ENCODE results near the gene FRMD4B. TPM values are rescaled to one million over a fixed set of nuclear protein-coding genes. Genes with fewer than 3 reads are reported as not detected.

The FRMD4B gene
- total and polyA plus RNA-seq, 10 of the 15 experiments (the other 5 are each of a cell fraction or from before 2014, with no cell fraction given) = 3.9 to 11.4 (median 8.0) TPM

GRCh38 chr3:69313251-69313650, 72.6 kb downstream of the FRMD4B start:
- H3K36me3 ChIP-seq (ENCODE audit: control insufficient read depth in 2 of 2, insufficient read depth in 2 of 2, low read length in 1 of 2) = no peaks in the 10 kb centered on the region
- 25% methylated on average over 4 of the region's 4 CpGs for WGBS (ENCODE audit: insufficient coverage, insufficient replicate concordance, low lambda C conversion rate, missing lambda C conversion rate)
- no peak overlapping the region for H3K27ac ChIP-seq (ENCODE audit: control insufficient read depth, insufficient read depth)
- TF ChIP-seq ZNF622 (IDR thresholded peaks at IDR 0.05) = no peak
- TF ChIP-seq STAT1 (conservative IDR thresholded peaks at IDR 0.05) = no peak
- TF ChIP-seq MEF2B (IDR thresholded peaks at IDR 0.05; ENCODE audit: partially characterized antibody, poor library complexity, severe bottlenecking) = no peak
- TF ChIP-seq, protein P1, sequence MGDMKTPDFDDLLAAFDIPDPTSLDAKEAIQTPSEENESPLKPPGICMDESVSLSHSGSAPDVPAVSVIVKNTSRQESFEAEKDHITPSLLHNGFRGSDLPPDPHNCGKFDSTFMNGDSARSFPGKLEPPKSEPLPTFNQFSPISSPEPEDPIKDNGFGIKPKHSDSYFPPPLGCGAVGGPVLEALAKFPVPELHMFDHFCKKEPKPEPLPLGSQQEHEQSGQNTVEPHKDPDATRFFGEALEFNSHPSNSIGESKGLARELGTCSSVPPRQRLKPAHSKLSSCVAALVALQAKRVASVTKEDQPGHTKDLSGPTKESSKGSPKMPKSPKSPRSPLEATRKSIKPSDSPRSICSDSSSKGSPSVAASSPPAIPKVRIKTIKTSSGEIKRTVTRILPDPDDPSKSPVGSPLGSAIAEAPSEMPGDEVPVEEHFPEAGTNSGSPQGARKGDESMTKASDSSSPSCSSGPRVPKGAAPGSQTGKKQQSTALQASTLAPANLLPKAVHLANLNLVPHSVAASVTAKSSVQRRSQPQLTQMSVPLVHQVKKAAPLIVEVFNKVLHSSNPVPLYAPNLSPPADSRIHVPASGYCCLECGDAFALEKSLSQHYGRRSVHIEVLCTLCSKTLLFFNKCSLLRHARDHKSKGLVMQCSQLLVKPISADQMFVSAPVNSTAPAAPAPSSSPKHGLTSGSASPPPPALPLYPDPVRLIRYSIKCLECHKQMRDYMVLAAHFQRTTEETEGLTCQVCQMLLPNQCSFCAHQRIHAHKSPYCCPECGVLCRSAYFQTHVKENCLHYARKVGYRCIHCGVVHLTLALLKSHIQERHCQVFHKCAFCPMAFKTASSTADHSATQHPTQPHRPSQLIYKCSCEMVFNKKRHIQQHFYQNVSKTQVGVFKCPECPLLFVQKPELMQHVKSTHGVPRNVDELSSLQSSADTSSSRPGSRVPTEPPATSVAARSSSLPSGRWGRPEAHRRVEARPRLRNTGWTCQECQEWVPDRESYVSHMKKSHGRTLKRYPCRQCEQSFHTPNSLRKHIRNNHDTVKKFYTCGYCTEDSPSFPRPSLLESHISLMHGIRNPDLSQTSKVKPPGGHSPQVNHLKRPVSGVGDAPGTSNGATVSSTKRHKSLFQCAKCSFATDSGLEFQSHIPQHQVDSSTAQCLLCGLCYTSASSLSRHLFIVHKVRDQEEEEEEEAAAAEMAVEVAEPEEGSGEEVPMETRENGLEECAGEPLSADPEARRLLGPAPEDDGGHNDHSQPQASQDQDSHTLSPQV (IDR thresholded peaks at IDR 0.05) = no peak
- no peak for TF ChIP-seq LARP7 (IDR thresholded peaks at IDR 0.05)
- no peak for TF ChIP-seq JUND (IDR thresholded peaks at IDR 0.05; ENCODE audit: low read depth, low read length)
- TF ChIP-seq RBBP5 (conservative IDR thresholded peaks at IDR 0.05) = no peak
- TF ChIP-seq SREBF1 (IDR thresholded peaks at IDR 0.05; ENCODE audit: low read length) = no peak
- H3K27me3 ChIP-seq (replicated peaks in 1 of 2; ENCODE audit: control insufficient read depth in 2 of 2, insufficient read depth in 2 of 2, low read length in 1 of 2) = no peaks in the 10 kb centered on the region
- ChIA-PET CTCF (interaction anchor here (1.1 to 16.1 kb wide), 8 partner anchors 10 to 194 kb away, joined by 3 to 625 read pairs (median 42); no protein-coding TSS in a partner anchor), SMC1A (ENCODE audit: uncharacterized antibody, unreplicated experiment) (interaction anchor here (0.7 to 10.7 kb wide), 8 partner anchors 14 to 359 kb away, joined by 3 to 505 read pairs (median 4); no protein-coding TSS in a partner anchor), RAD21 (ENCODE audit: unreplicated experiment) (interaction anchor here (0.6 to 10.6 kb wide), 5 partner anchors 16 to 192 kb away, joined by 3 to 379 read pairs (median 4); no protein-coding TSS in a partner anchor), POLR2A (no interaction called here)
- no TSS peak for BruUV-seq (replicated peaks)
- in situ Hi-C loops (cut with MboI) = no loop called here
- intact Hi-C loops (cut with micrococcal nuclease; ENCODE audit: unreplicated experiment) = no loop called here
- H4K20me1 ChIP-seq (ENCODE audit: control insufficient read depth, insufficient read depth) = no peaks in the 10 kb centered on the region
- DNase-seq (ENCODE audit: low read depth, low spot score) = no peak
- H3K79me2 ChIP-seq (ENCODE audit: control insufficient read depth, insufficient read depth, low read length) = no peaks in the 10 kb centered on the region
- no peak overlapping the region for H3K9ac ChIP-seq (ENCODE audit: control insufficient read depth, insufficient read depth, low read length)
- no peak for FAIRE-seq
- no peak for ATAC-seq
- H3K9me3 ChIP-seq (replicated peaks; ENCODE audit: control insufficient read depth, insufficient read depth, low read length) = no peaks in the 10 kb centered on the region
- H3K4me1 ChIP-seq (ENCODE audit: control insufficient read depth, insufficient read depth, low read length) = no peaks in the 10 kb centered on the region
- H2AFZ ChIP-seq (ENCODE audit: control insufficient read depth, low read depth, low read length) = no peak overlapping the region
- no peak overlapping the region for H3K4me2 ChIP-seq (ENCODE audit: control insufficient read depth, insufficient read depth)
- H3K4me3 ChIP-seq = no peak overlapping the region
